ENCODE measurements around the gene SIK3.

Gene SIK3

GRCh38 chr11:116832350-116833290 lies 265.6 kb downstream of the SIK3 start:
- no peak for DNase-seq (ENCODE audit: extremely low read depth, insufficient read length)
- no peaks in the 10 kb centered on the region for H3K27me3 ChIP-seq (replicated peaks; ENCODE audit: control insufficient read depth, insufficient read depth, low read length)
- TF ChIP-seq, protein P1, sequence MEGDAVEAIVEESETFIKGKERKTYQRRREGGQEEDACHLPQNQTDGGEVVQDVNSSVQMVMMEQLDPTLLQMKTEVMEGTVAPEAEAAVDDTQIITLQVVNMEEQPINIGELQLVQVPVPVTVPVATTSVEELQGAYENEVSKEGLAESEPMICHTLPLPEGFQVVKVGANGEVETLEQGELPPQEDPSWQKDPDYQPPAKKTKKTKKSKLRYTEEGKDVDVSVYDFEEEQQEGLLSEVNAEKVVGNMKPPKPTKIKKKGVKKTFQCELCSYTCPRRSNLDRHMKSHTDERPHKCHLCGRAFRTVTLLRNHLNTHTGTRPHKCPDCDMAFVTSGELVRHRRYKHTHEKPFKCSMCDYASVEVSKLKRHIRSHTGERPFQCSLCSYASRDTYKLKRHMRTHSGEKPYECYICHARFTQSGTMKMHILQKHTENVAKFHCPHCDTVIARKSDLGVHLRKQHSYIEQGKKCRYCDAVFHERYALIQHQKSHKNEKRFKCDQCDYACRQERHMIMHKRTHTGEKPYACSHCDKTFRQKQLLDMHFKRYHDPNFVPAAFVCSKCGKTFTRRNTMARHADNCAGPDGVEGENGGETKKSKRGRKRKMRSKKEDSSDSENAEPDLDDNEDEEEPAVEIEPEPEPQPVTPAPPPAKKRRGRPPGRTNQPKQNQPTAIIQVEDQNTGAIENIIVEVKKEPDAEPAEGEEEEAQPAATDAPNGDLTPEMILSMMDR (IDR thresholded peaks at IDR 0.05; ENCODE audit: insufficient read depth, low read length, poor library complexity, severe bottlenecking) = no peak
- H3K36me3 ChIP-seq (ENCODE audit: control insufficient read depth, insufficient read depth, low read length) = no peaks in the 10 kb centered on the region
- H3K4me3 ChIP-seq (replicated peaks; ENCODE audit: low read depth, low read length) = no peak overlapping the region

GRCh38 chr11:116831790-116832349 lies 266.4 kb downstream of the SIK3 start:
- Histone ChIP-seq H3K4me3 (replicated peaks; ENCODE audit: low read depth, low read length) (no peak overlapping the region), H3K27me3 (replicated peaks; ENCODE audit: control insufficient read depth, insufficient read depth, low read length) (no peaks in the 10 kb centered on the region), H3K36me3 (ENCODE audit: control insufficient read depth, insufficient read depth, low read length) (no peaks in the 10 kb centered on the region)
- no peak for DNase-seq (ENCODE audit: extremely low read depth, insufficient read length)
- TF ChIP-seq, protein P1 (IDR thresholded peaks at IDR 0.05; ENCODE audit: insufficient read depth, low read length, poor library complexity, severe bottlenecking) = no peak

GRCh38 chr11:116830184-116830912 lies 267.9 kb downstream of the SIK3 start:
- H3K36me3 ChIP-seq (ENCODE audit: control insufficient read depth, insufficient read depth, low read length) = no peaks in the 10 kb centered on the region
- no peaks in the 10 kb centered on the region for H3K27me3 ChIP-seq (replicated peaks; ENCODE audit: control insufficient read depth, insufficient read depth, low read length)
- TF ChIP-seq, protein P1 (IDR thresholded peaks at IDR 0.05; ENCODE audit: insufficient read depth, low read length, poor library complexity, severe bottlenecking) = no peak
- H3K4me3 ChIP-seq (replicated peaks; ENCODE audit: low read depth, low read length) = no peak overlapping the region
- DNase-seq (ENCODE audit: extremely low read depth, insufficient read length) = no peak

DNA sequence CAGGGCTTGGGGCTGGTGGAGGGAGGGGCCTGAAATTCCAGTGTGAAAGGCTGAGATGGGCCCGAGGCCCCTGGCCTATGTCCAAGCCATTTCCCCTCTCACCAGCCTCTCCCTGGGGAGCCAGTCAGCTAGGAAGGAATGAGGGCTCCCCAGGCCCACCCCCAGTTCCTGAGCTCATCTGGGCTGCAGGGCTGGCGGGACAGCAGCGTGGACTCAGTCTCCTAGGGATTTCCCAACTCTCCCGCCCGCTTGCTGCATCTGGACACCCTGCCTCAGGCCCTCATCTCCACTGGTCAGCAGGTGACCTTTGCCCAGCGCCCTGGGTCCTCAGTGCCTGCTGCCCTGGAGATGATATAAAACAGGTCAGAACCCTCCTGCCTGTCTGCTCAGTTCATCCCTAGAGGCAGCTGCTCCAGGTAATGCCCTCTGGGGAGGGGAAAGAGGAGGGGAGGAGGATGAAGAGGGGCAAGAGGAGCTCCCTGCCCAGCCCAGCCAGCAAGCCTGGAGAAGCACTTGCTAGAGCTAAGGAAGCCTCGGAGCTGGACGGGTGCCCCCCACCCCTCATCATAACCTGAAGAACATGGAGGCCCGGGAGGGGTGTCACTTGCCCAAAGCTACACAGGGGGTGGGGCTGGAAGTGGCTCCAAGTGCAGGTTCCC lies 268.6 kb downstream of the SIK3 start, which contains the start of gene APOC3:
Gene APOC3, plus strand, starts transcription at position 383 of the 659 bp plus-strand sequence. CDS start 676 bp downstream, outside the sequence.
- DNase-seq (ENCODE audit: extremely low read depth, insufficient read length) = no peak
- Histone ChIP-seq H3K27me3 (replicated peaks; ENCODE audit: control insufficient read depth, insufficient read depth, low read length) (no peaks in the 10 kb centered on the region), H3K4me3 (replicated peaks; ENCODE audit: low read depth, low read length) (no peak within 1 kb of the TSS), H3K36me3 (ENCODE audit: control insufficient read depth, insufficient read depth, low read length) (no peaks in the 10 kb centered on the region)
- TF ChIP-seq, protein P1 (IDR thresholded peaks at IDR 0.05; ENCODE audit: insufficient read depth, low read length, poor library complexity, severe bottlenecking) = no peak
